ENCODE data around the gene SLC66A2.

The SLC66A2 gene

GRCh38 chr18:79986726-79987125 is 35.3 kb upstream of the SLC66A2 start (continued):
- TF ChIP-seq, protein P1, sequence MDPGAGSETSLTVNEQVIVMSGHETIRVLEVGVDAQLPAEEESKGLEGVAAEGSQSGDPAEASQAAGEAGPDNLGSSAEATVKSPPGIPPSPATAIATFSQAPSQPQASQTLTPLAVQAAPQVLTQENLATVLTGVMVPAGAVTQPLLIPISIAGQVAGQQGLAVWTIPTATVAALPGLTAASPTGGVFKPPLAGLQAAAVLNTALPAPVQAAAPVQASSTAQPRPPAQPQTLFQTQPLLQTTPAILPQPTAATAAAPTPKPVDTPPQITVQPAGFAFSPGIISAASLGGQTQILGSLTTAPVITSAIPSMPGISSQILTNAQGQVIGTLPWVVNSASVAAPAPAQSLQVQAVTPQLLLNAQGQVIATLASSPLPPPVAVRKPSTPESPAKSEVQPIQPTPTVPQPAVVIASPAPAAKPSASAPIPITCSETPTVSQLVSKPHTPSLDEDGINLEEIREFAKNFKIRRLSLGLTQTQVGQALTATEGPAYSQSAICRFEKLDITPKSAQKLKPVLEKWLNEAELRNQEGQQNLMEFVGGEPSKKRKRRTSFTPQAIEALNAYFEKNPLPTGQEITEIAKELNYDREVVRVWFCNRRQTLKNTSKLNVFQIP (CRISPR knock-in tag; IDR thresholded peaks at IDR 0.05; ENCODE audit: borderline replicate concordance, low read depth): no peak
- TF ChIP-seq OSR1 (CRISPR knock-in tag; IDR thresholded peaks at IDR 0.05) (no peak), GLIS3 (CRISPR knock-in tag; IDR thresholded peaks at IDR 0.05) (no peak), ZFP3 (CRISPR knock-in tag; IDR thresholded peaks at IDR 0.05) (no peak), ZNF8 (CRISPR knock-in tag; IDR thresholded peaks at IDR 0.05) (no peak), ISL1 (CRISPR knock-in tag; IDR thresholded peaks at IDR 0.05) (no peak), CSDC2 (CRISPR knock-in tag; IDR thresholded peaks at IDR 0.05) (no peak), ZNF565 (CRISPR knock-in tag; conservative IDR thresholded peaks at IDR 0.05; ENCODE audit: low read depth) (no peak)

DNA sequence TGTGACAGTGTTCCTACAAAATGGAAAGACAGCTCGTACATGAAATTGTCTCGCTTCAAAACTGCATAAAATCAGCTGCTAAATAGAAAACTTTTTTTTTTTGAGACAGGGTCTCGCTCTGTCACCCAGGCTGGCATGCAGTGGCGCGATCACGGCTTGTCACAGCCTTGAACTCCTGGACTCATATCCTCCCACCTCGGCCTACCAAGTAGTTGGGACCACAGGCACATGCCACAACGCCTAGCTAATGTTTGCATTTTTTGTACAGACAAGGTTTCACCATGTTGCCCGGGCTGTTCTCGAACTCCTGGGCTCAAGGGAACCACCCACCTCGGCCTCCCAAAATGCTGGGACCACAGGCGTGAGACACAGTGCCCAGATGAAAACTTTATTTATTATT is 33.7 kb upstream of the SLC66A2 start:
- no peak for ATAC-seq
- TF ChIP-seq OSR1 (CRISPR knock-in tag; IDR thresholded peaks at IDR 0.05) (no peak), TOX (CRISPR knock-in tag; IDR thresholded peaks at IDR 0.05; ENCODE audit: borderline replicate concordance) (no peak), TSHZ2 (CRISPR knock-in tag; IDR thresholded peaks at IDR 0.05) (no peak), SNAI2 (CRISPR knock-in tag; IDR thresholded peaks at IDR 0.05) (no peak), BACH2 (CRISPR knock-in tag; IDR thresholded peaks at IDR 0.05; ENCODE audit: borderline replicate concordance) (no peak), ZFP30 (CRISPR knock-in tag; IDR thresholded peaks at IDR 0.05) (no peak), ZNF70 (CRISPR knock-in tag; IDR thresholded peaks at IDR 0.05) (no peak), ZC3H10 (CRISPR knock-in tag; IDR thresholded peaks at IDR 0.05) (no peak), RARB (CRISPR knock-in tag; IDR thresholded peaks at IDR 0.05) (no peak), ZNF565 (CRISPR knock-in tag; conservative IDR thresholded peaks at IDR 0.05; ENCODE audit: low read depth) (no peak), CREB5 (CRISPR knock-in tag; IDR thresholded peaks at IDR 0.05; ENCODE audit: low read depth) (no peak), PPARA (CRISPR knock-in tag; IDR thresholded peaks at IDR 0.05; ENCODE audit: borderline replicate concordance) (no peak), ISL1 (CRISPR knock-in tag; IDR thresholded peaks at IDR 0.05) (no peak), CSDC2 (CRISPR knock-in tag; IDR thresholded peaks at IDR 0.05) (no peak), ZNF8 (CRISPR knock-in tag; IDR thresholded peaks at IDR 0.05) (no peak), ZFP3 (CRISPR knock-in tag; IDR thresholded peaks at IDR 0.05) (no peak), GLIS3 (CRISPR knock-in tag; IDR thresholded peaks at IDR 0.05) (no peak)
- TF ChIP-seq, protein P1 (CRISPR knock-in tag; IDR thresholded peaks at IDR 0.05; ENCODE audit: borderline replicate concordance, low read depth): no peak

GRCh38 chr18:79983793-79984192 is 32.3 kb upstream of the SLC66A2 start:
- TF ChIP-seq CSDC2 (CRISPR knock-in tag; IDR thresholded peaks at IDR 0.05) (no peak), CREB5 (CRISPR knock-in tag; IDR thresholded peaks at IDR 0.05; ENCODE audit: low read depth) (no peak), GLIS3 (CRISPR knock-in tag; IDR thresholded peaks at IDR 0.05) (no peak), ZFP3 (CRISPR knock-in tag; IDR thresholded peaks at IDR 0.05) (no peak), ARNTL (CRISPR knock-in tag; IDR thresholded peaks at IDR 0.05; ENCODE audit: borderline replicate concordance, low read depth) (no peak), SNAI2 (CRISPR knock-in tag; IDR thresholded peaks at IDR 0.05) (no peak)
- no peak for ATAC-seq

- ATAC-seq: no peak
- TF ChIP-seq TSHZ2 (CRISPR knock-in tag; IDR thresholded peaks at IDR 0.05) (no peak), ZFP30 (CRISPR knock-in tag; IDR thresholded peaks at IDR 0.05) (no peak), ZNF8 (CRISPR knock-in tag; IDR thresholded peaks at IDR 0.05) (no peak), TCF4 (CRISPR knock-in tag; IDR thresholded peaks at IDR 0.05; ENCODE audit: borderline replicate concordance) (no peak), ISL1 (CRISPR knock-in tag; IDR thresholded peaks at IDR 0.05) (no peak), TOX (CRISPR knock-in tag; IDR thresholded peaks at IDR 0.05; ENCODE audit: borderline replicate concordance) (no peak)
- TF ChIP-seq, protein P1 (CRISPR knock-in tag; IDR thresholded peaks at IDR 0.05; ENCODE audit: borderline replicate concordance, low read depth): no peak
Observed at GRCh38 chr18:79983253-79983652, 31.8 kb upstream of the SLC66A2 start.

All from SK-N-SH treated with all-trans-retinoic acid at 6 μM for 48 hours (cell line).